ENCODE measurements around the gene ZSCAN32.

GRCh38 chr16:3377917-3378316, 22.9 kb downstream of the ZSCAN32 start:
- TF ChIP-seq, protein P1, sequence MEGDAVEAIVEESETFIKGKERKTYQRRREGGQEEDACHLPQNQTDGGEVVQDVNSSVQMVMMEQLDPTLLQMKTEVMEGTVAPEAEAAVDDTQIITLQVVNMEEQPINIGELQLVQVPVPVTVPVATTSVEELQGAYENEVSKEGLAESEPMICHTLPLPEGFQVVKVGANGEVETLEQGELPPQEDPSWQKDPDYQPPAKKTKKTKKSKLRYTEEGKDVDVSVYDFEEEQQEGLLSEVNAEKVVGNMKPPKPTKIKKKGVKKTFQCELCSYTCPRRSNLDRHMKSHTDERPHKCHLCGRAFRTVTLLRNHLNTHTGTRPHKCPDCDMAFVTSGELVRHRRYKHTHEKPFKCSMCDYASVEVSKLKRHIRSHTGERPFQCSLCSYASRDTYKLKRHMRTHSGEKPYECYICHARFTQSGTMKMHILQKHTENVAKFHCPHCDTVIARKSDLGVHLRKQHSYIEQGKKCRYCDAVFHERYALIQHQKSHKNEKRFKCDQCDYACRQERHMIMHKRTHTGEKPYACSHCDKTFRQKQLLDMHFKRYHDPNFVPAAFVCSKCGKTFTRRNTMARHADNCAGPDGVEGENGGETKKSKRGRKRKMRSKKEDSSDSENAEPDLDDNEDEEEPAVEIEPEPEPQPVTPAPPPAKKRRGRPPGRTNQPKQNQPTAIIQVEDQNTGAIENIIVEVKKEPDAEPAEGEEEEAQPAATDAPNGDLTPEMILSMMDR (IDR thresholded peaks at IDR 0.05; ENCODE audit: low read length) = no peak
- TF ChIP-seq EZH2 (optimal IDR thresholded peaks at IDR 0.05; ENCODE audit: low read depth, low read length) (no peak), EZH2phosphoT487 (IDR thresholded peaks at IDR 0.05; ENCODE audit: low read length) (no peak)
